Fibroblast of lung (primary cell): ENCODE results near the gene KIF26B.

ENCODE experiments used
- EZH2 ChIP-seq: IDR thresholded peaks from 2 replicates; pipeline ENCODE4 v1.5.1; 2012; ENCODE audit warnings: low read length, control low read depth, mild to moderate bottlenecking; ENCODE audit errors: missing control alignments
- TF ChIP-seq, protein P1 (sequence below), 2 donors: IDR thresholded peaks in 1 of 2; conservative IDR thresholded peaks in 1 of 2; 1 replicate in 1 of 2; 2 replicates in 1 of 2; pipeline ENCODE4 v1.5.1; 2011 to 2012; ENCODE audit warnings: low read length in 2 of 2, control low read depth in 1 of 2, inconsistent platforms in 1 of 2, low read depth in 1 of 2, mild to moderate bottlenecking in 1 of 2

DNA sequence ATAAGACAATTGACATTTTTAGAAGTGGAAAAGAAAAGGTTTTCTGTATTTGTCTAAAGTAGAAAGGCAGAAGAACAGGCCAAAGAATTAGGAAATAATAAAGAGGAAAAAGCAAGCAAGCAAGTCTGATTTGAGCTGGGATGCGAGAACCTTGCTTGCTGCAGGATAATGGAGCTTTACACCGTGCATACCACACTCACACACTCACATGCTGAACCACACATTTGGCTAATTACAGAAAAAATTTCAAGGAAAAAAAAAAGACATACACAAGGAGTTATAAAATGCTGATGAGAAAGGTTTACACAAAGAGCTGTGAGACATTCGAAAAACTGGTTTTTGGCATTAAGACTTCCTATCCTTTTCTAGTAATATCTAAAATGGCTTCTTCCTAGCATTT is 593.9 kb downstream of the KIF26B start:
- TF ChIP-seq, protein P1, sequence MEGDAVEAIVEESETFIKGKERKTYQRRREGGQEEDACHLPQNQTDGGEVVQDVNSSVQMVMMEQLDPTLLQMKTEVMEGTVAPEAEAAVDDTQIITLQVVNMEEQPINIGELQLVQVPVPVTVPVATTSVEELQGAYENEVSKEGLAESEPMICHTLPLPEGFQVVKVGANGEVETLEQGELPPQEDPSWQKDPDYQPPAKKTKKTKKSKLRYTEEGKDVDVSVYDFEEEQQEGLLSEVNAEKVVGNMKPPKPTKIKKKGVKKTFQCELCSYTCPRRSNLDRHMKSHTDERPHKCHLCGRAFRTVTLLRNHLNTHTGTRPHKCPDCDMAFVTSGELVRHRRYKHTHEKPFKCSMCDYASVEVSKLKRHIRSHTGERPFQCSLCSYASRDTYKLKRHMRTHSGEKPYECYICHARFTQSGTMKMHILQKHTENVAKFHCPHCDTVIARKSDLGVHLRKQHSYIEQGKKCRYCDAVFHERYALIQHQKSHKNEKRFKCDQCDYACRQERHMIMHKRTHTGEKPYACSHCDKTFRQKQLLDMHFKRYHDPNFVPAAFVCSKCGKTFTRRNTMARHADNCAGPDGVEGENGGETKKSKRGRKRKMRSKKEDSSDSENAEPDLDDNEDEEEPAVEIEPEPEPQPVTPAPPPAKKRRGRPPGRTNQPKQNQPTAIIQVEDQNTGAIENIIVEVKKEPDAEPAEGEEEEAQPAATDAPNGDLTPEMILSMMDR (conservative IDR thresholded peaks at IDR 0.05 in 1 of 2, IDR thresholded peaks at IDR 0.05 in 1 of 2; ENCODE audit: low read depth in 1 of 2, low read length in 2 of 2): no peak
- TF ChIP-seq EZH2: no peak
